CD14-positive monocyte (primary cell): ENCODE data around the gene MMP2. TPM values are rescaled to one million over a fixed set of nuclear protein-coding genes. Genes with fewer than 3 reads are reported as not detected.

Experiments used
- DNase-seq, 3 donors: peaks; one replicate each; pipeline ENCODE4 v3.0.0-alpha.2; 2011 to 2022
- H2AFZ ChIP-seq: 2 replicates; pipeline ENCODE4 v1.6.0; 2012; ENCODE audit warnings: mild to moderate bottlenecking, low read depth, low read length, inconsistent platforms; ENCODE audit not compliant: insufficient read depth, poor library complexity, severe bottlenecking
- H3K27ac ChIP-seq, 2 donors: 1 replicate in 1 of 2; 2 replicates in 1 of 2; pipeline ENCODE4 v1.5.1; 2012 to 2013; ENCODE audit warnings: low read length in 2 of 2, control low read depth in 1 of 2, inconsistent platforms in 1 of 2, low read depth in 1 of 2, mild to moderate bottlenecking in 1 of 2
- H3K27me3 ChIP-seq, 2 donors: one replicate each; pipeline versions ENCODE4 v1.6.0 to v1.6.1; 2011 to 2013; ENCODE audit warnings: low read length in 2 of 2; ENCODE audit not compliant: control insufficient read depth in 2 of 2, insufficient read depth in 2 of 2
- H3K36me3 ChIP-seq, 2 donors: replicated peaks in 1 of 2; 1 replicate in 1 of 2; 2 replicates in 1 of 2; pipeline versions ENCODE4 v1.5.1 to v1.6.1; 2012 to 2013; ENCODE audit warnings: low read length in 2 of 2, control low read depth in 1 of 2, inconsistent platforms in 1 of 2, mild to moderate bottlenecking in 1 of 2; ENCODE audit not compliant: insufficient read depth in 2 of 2, control insufficient read depth in 1 of 2
- H3K4me1 ChIP-seq, 2 donors: 1 replicate in 1 of 2; 2 replicates in 1 of 2; pipeline versions ENCODE4 v1.5.1 to v1.6.1; 2012 to 2013; ENCODE audit warnings: low read length in 2 of 2, control low read depth in 1 of 2, inconsistent platforms in 1 of 2, mild to moderate bottlenecking in 1 of 2, moderate library complexity in 1 of 2; ENCODE audit not compliant: insufficient read depth in 2 of 2, control insufficient read depth in 1 of 2
- H3K4me2 ChIP-seq: replicated peaks from 2 replicates; pipeline ENCODE3; 2012; ENCODE audit warnings: low read length, moderate library complexity, mild to moderate bottlenecking; ENCODE audit not compliant: poor library complexity, severe bottlenecking; ENCODE audit errors: extremely low read depth
- H3K4me3 ChIP-seq, 3 experiments: fragments of 200-600 bp in 1 of 3; sonication (generic) in 1 of 3; replicated peaks in 1 of 3; 1 replicate in 2 of 3; 2 replicates in 1 of 3; pipeline ENCODE4 v1.5.1; 2011 to 2013; ENCODE audit warnings: low read length in 3 of 3, mild to moderate bottlenecking in 3 of 3, control low read depth in 2 of 3, low read depth in 2 of 3, inconsistent platforms in 1 of 3, moderate library complexity in 1 of 3
- H3K79me2 ChIP-seq: 2 replicates; pipeline ENCODE4 v1.6.0; 2012; ENCODE audit warnings: mild to moderate bottlenecking, control low read depth, inconsistent platforms, low read length, moderate library complexity; ENCODE audit not compliant: insufficient read depth
- H3K9ac ChIP-seq: 2 replicates; pipeline ENCODE4 v1.6.0; 2017; ENCODE audit warnings: low read length, mild to moderate bottlenecking; ENCODE audit not compliant: insufficient read depth, poor library complexity, severe bottlenecking
- H3K9me3 ChIP-seq, 2 donors: replicated peaks in 1 of 2; 1 replicate in 1 of 2; 2 replicates in 1 of 2; pipeline versions ENCODE4 v1.5.1 to v1.6.1; 2012 to 2013; ENCODE audit warnings: low read length in 2 of 2, control low read depth in 1 of 2; ENCODE audit not compliant: control insufficient read depth in 1 of 2, insufficient read depth in 1 of 2
- H4K20me1 ChIP-seq: 2 replicates; pipeline ENCODE4 v1.6.0; 2012; ENCODE audit warnings: mild to moderate bottlenecking, low read length, control low read depth, moderate library complexity; ENCODE audit not compliant: insufficient read depth
- H3K27ac Mint-ChIP-seq, 7 donors: one replicate each; pipeline ENCODE4 v1.8.0; 2020; ENCODE audit warnings: mild to moderate bottlenecking in 7 of 7, mixed read lengths in 7 of 7, moderate library complexity in 6 of 7, inconsistent platforms in 2 of 7
- H3K27me3 Mint-ChIP-seq, 3 donors: one replicate each; pipeline ENCODE4 v1.8.0; 2021 to 2022; ENCODE audit warnings: low read depth in 3 of 3, mild to moderate bottlenecking in 3 of 3, mixed read lengths in 3 of 3, moderate library complexity in 3 of 3, inconsistent platforms in 1 of 3
- H3K36me3 Mint-ChIP-seq, 2 donors: one replicate each; pipeline ENCODE4 v1.8.0; 2020; ENCODE audit warnings: mixed read lengths in 2 of 2, inconsistent platforms in 1 of 2, mild to moderate bottlenecking in 1 of 2
- H3K4me1 Mint-ChIP-seq: one replicate; pipeline ENCODE4 v1.8.0; 2020; ENCODE audit warnings: mild to moderate bottlenecking, mixed read lengths
- H3K4me3 Mint-ChIP-seq, 2 donors: one replicate each; pipeline ENCODE4 v1.8.0; 2020; ENCODE audit warnings: mild to moderate bottlenecking in 2 of 2, mixed read lengths in 2 of 2, moderate library complexity in 1 of 2
- H3K9me3 Mint-ChIP-seq, 7 donors: one replicate each; pipeline ENCODE4 v1.8.0; 2020 to 2022; ENCODE audit warnings: mixed read lengths in 7 of 7, mild to moderate bottlenecking in 6 of 7, moderate library complexity in 6 of 7, inconsistent platforms in 2 of 7
- WGBS: methylation state at CpG from one replicate; pipeline ENCODE4 v1.1.5; 2013; ENCODE audit warnings: missing lambda C conversion rate; ENCODE audit not compliant: insufficient coverage; 5-methylcytosine and 5-hydroxymethylcytosine counted together
- intact Hi-C, 2 donors: fragments of 100-400 bp; cut with micrococcal nuclease; formaldehyde crosslinking; loops; one replicate each; pipeline versions ENCODE4 v1.15.0 to v1.15.1; 2023
- polyA plus RNA-seq, 3 donors: library from polyadenylated mRNA; depleted of rRNA in 1 of 3; unstranded in 2 of 3; stranded (reverse) in 1 of 3; fragments of 300-500 nt in 2 of 3; fragments of >200 nt in 1 of 3; fragmentation: Illumina TruSeq in 2 of 3; gene quantifications; 1 replicate in 2 of 3; 2 replicates in 1 of 3; pipeline ENCODE4 v1.2.3, GENCODE V29; 2012 to 2021
- TF ChIP-seq, protein P1 (sequence below): fragments of 200-600 bp; IDR thresholded peaks from one replicate; pipeline ENCODE4 v1.8.0; 2022; ENCODE audit warnings: antibody characterized with exemption, mild to moderate bottlenecking

The MMP2 gene
- polyA plus RNA-seq, 3 donors = not detected

DNA sequence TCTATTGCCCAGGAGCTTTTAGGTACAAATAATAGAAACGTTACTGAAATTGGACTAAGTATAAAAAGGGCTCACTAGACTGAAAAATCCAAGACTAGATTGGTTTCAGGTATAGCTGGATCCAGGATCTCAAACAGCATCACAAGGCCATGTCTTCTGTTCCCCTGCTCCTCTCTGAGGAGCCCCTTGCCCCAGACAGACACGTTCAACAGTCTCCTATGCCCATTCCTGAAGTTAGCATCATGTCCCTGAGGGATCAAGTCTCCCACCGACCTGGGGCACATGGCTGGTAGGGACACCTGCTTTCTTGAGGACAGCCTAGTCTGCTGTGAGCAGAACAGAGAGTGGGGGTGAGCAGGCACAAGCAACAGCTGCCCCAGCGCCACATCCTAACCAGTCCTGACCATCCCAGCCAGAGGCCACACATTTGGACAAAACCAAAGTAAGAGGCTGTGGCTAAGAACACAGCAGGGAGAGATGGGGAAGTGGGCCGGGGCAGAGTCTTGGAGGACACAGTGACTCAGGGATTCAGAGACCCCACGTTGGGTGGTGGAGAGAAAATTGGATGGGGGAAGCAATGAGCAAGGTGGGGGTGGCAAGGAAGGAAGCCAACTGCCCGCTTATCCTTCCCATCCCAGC, 10.5 kb upstream of the MMP2 start:
- Mint-ChIP-seq H3K4me1 (peaks cover 25% of the 10 kb centered on the region), H3K27ac (peak overlapping the region in 1 of 7 donors; percentile 11), H3K36me3 (no peaks in the 10 kb centered on the region), H3K4me3 (no peak overlapping the region), H3K9me3 (no peaks in the 10 kb centered on the region), H3K27me3 (peaks cover 0 to 4% (median 2%) of the 10 kb centered on the region in 3 donors)
- Histone ChIP-seq H3K27me3 (no peaks in the 10 kb centered on the region), H3K4me2 (no peak overlapping the region), H3K4me3 (no peak overlapping the region), H3K27ac (no peak overlapping the region), H3K4me1 (peaks cover 3 to 13% of the 10 kb centered on the region in 2 donors), H2AFZ (no peak overlapping the region), H4K20me1 (no peaks in the 10 kb centered on the region), H3K79me2 (no peaks in the 10 kb centered on the region), H3K9ac (no peak overlapping the region), H3K9me3 (no peaks in the 10 kb centered on the region), H3K36me3 (no peaks in the 10 kb centered on the region)
- WGBS = 92% methylated on average over 2 of the region's 7 CpGs
- intact Hi-C loops = loop anchor here (5.0 to 10.0 kb wide), 2 partner anchors 76 to 374 kb away; no protein-coding TSS in a partner anchor
- DNase-seq = no peak
- TF ChIP-seq, protein P1, sequence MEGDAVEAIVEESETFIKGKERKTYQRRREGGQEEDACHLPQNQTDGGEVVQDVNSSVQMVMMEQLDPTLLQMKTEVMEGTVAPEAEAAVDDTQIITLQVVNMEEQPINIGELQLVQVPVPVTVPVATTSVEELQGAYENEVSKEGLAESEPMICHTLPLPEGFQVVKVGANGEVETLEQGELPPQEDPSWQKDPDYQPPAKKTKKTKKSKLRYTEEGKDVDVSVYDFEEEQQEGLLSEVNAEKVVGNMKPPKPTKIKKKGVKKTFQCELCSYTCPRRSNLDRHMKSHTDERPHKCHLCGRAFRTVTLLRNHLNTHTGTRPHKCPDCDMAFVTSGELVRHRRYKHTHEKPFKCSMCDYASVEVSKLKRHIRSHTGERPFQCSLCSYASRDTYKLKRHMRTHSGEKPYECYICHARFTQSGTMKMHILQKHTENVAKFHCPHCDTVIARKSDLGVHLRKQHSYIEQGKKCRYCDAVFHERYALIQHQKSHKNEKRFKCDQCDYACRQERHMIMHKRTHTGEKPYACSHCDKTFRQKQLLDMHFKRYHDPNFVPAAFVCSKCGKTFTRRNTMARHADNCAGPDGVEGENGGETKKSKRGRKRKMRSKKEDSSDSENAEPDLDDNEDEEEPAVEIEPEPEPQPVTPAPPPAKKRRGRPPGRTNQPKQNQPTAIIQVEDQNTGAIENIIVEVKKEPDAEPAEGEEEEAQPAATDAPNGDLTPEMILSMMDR = no peak

DNA sequence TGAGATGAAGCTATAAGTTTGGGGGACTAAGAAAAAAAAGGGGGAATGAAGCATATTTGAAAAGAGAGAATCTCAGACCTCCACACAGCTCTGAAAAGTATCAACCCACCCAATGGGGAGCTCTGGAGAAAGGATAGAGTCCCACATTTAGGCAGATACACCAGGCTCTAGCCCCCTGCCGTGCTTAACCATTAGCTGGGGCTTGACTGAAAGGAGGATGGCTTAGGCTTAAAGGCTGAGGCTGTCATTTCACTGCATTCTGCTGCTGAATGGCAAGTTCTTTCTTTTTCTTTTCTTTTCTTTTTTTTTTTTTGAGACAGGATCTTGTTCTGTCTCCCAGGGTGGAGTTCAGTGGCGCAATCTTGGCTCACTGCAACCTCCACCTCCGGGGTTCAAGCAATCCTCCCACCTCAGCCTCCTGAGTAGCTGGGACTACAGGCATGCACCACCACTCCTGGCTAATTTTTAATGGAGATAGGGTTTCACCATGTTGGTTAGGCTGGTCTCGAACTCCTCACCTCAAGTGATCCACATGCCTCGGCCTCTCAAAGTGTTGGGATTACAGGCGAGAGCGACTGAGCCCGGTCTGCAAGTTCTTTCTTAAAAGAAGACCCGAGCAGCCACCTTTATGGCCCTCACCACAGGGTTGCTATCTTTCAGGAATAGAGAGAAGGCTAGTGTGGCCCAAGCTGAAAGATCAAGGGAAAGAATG, 9.0 kb upstream of the MMP2 start:
- intact Hi-C loops = loop anchor here (5.0 to 10.0 kb wide), 2 partner anchors 75 to 372 kb away; no protein-coding TSS in a partner anchor
- Mint-ChIP-seq H3K27me3 (peaks cover 0 to 4% (median 2%) of the 10 kb centered on the region in 3 donors), H3K9me3 (no peaks in the 10 kb centered on the region), H3K4me3 (no peak overlapping the region), H3K36me3 (no peaks in the 10 kb centered on the region), H3K27ac (peak overlapping the region in 1 of 7 donors; percentile 31), H3K4me1 (peaks cover 25% of the 10 kb centered on the region)
- Histone ChIP-seq H3K9ac (no peak overlapping the region), H3K27me3 (no peaks in the 10 kb centered on the region), H3K9me3 (no peaks in the 10 kb centered on the region), H2AFZ (no peak overlapping the region), H3K36me3 (no peaks in the 10 kb centered on the region), H3K4me2 (no peak overlapping the region), H3K79me2 (no peaks in the 10 kb centered on the region), H3K4me3 (no peak overlapping the region), H3K27ac (no peak overlapping the region), H4K20me1 (no peaks in the 10 kb centered on the region), H3K4me1 (peaks cover 3 to 13% of the 10 kb centered on the region in 2 donors)
- DNase-seq = no peak
- WGBS = no CpG with 5 or more reads among the region's 9 CpGs
- TF ChIP-seq, protein P1 = no peak
